HG03095 (cell line): ENCODE measurements around the gene PARM1.

ENCODE experiments used
- ATAC-seq: cut with Tn5 transposase; IDR thresholded peaks from one replicate; pipeline ENCODE4 v1.9.1; 2021; ENCODE audit warnings: moderate library complexity; ENCODE audit not compliant: unreplicated experiment

The PARM1 gene, protein sequence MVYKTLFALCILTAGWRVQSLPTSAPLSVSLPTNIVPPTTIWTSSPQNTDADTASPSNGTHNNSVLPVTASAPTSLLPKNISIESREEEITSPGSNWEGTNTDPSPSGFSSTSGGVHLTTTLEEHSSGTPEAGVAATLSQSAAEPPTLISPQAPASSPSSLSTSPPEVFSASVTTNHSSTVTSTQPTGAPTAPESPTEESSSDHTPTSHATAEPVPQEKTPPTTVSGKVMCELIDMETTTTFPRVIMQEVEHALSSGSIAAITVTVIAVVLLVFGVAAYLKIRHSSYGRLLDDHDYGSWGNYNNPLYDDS

DNA sequence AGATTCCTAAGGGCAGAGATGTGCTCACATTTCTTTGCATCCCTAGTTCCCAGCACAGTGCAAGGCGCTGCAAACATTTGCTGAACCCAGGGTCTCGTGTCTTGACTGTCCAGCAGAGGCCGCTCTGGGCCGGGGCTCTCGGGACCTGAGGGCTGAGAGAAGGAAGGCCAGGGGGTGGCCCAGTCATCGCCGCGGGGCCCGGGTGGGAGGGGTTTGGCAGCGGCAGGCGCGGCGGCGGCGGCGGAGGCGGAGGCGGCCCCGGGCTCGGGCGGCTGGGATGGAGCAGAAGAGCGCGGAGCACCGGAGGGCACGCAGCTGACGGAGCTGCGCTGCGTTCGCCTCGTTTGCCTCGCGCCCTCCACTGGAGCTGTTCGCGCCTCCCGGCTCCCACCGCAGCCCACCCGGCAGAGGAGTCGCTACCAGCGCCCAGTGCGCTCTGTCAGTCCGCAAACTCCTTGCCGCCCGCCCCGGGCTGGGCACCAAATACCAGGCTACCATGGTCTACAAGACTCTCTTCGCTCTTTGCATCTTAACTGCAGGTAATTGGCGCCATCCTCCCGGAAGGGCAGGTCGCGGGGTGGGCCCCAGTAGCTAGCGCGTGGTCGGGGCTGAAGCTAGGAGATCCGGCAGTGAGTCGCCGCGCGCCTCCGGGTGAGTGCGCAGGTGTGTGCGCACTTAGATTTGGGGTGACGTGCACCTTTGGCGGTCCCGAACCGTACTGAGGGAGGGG, at the start of gene PARM1:
PARM1 (plus strand) TSS at position 285 of the 730 bp plus-strand sequence; CDS start at position 497, 212 bp downstream.
- ATAC-seq, result peak; percentile 75

GRCh38 chr4:74884266-74884665, 48.6 kb upstream of the PARM1 start:
- no peak for ATAC-seq

- ATAC-seq, result no peak
These were observed 46.4 kb upstream of the PARM1 start for GRCh38 chr4:74886484-74886883.

- no peak for ATAC-seq
These were observed 42.6 kb upstream of the PARM1 start for GRCh38 chr4:74890341-74890740.

- no peak for ATAC-seq
These were observed 41.9 kb upstream of the PARM1 start for GRCh38 chr4:74891037-74891436.

DNA sequence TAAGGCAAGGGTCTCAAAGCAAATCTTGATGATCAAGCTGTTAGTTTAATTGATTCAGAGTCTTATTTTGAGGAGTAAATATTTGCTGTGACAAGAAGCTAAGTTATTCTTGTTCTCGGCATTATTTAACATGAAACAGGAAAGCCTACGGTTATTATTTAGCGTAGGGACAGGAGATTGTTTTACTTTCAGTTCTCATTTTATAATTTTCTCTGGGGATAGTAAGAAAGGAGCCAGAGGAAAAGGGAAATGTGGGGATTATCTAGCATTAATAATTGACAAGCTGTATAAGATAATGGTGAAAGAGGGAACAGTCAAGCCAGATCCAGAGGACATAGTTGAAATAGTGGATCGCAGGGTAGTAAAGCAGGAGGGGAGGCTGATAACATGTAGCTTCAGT, 39.7 kb upstream of the PARM1 start:
- ATAC-seq, result no peak

DNA sequence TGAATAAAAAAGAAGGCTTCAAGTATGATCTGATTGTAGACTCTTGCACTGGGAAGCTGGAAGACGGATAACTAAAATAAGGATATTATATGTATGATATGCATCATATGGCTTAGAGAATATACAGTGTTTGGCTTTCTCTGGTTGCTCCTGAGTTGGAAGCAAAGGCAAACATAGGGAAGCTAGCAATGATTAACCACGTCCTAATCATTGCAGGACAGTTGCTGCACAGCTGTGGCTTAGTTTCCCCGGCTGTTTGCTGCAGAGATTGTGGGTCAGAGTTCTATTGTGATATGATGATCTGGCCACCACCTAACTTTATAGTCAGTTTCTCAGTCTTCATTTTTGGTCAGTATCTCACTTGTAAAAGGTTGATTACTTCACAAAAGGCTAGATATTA, 36.3 kb upstream of the PARM1 start:
- no peak for ATAC-seq

- no peak for ATAC-seq
These were observed 35.5 kb upstream of the PARM1 start for GRCh38 chr4:74897386-74897785.

DNA sequence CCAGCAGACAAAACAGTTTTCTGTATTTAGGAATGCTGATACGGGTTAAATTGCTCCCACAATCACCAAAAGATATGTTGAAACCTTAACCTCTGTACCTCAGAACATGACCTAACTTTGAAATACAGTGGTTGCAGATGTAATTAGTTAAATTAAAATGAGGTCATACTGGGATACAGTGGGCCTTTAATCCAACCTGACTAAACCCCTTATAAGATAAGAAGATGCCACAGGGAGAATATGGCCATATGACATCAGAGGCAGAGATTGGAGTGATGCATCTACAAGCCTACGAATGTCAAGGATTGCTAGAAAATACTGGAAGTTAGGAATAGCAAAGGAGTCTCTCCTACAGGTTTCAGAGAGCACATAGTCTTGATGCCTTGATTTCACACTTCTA, 32.1 kb upstream of the PARM1 start:
- no peak for ATAC-seq

GRCh38 chr4:74904509-74905065, 28.3 kb upstream of the PARM1 start:
- no peak for ATAC-seq

GRCh38 chr4:74906771-74907170, 26.1 kb upstream of the PARM1 start:
- ATAC-seq, result no peak

DNA sequence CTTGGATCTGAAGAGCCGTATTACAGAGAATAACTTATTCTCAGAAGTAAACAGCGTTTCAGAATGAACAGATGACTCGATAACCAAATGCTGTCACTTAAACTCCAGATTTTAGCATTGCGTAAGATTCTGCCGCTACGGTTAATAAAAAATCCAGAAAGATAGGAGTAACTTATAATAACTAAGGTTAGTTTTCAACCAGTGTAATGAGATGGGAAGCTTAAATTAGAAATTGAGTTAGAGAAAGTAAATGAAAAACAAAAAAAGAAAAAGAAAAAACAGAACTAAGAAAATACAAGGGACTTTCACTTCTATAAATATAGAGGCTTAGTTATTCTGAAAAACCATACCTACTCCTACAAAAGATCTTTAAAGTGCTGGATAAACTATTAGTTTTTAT, 13.1 kb upstream of the PARM1 start:
- peak; percentile 56 for ATAC-seq

DNA sequence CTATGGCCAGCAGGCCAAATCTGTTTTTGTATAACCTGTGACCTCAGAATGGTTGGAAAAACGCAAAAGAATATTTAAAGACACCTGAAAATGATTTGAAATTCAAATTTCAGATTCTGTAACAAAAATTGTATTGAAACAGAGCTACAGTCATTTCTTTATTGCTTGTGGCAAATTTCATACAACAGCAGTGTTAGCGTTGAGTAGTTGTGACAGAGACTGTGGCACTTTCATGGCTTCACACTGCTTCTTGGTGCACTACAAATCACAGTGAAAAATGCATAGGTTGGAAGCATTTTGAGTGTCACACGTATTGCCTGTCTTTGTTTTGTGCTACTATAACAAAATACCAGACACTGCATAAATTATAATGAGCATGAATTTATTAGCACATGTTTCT, 12.2 kb upstream of the PARM1 start:
- ATAC-seq, result no peak

GRCh38 chr4:74921490-74921889, 11.4 kb upstream of the PARM1 start:
- no peak for ATAC-seq

GRCh38 chr4:74926007-74926406, 6.9 kb upstream of the PARM1 start:
- ATAC-seq, result no peak

- peak; percentile 53 for ATAC-seq
These were observed 2.8 kb upstream of the PARM1 start for GRCh38 chr4:74930162-74930561.

DNA sequence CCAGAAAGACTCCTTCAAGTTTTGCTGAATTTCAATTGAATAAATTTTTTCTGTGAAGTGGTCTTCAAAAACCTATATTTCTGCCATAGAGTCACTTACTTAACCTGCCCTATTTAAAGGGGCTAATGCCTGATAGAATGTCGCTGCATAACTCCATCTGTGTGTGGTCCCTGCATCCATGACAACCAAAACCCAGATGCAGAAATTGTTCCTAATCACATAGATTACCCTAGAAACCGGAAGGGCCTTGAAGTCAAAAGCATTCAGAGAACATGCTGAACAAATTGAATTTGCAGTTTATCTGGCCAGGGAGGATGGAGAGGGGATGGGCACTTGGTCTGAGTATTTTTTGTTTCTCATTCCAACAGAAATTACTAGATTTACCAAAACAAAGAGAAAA, 1.5 kb upstream of the PARM1 start:
- ATAC-seq, result no peak

DNA sequence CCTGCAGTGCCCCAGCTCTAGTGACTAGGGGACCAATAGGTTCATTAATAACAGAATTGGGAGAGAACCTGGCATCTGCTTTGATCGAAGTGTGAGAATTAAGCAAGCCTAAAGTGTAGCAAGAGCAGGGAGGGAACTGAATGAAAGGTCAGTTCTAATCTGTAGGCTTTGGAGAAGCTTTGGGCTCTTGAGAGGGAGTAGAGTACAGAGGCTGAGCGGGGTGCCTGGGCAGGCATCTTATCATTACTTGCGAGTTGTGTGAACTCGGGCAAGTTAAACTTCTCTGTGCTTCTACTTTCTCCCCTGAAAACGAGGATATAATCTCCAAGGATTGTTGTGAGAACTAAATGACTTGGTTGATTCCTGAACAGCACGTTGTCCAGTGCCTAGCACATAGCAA, 906 bp upstream of the PARM1 start:
- no peak for ATAC-seq

DNA sequence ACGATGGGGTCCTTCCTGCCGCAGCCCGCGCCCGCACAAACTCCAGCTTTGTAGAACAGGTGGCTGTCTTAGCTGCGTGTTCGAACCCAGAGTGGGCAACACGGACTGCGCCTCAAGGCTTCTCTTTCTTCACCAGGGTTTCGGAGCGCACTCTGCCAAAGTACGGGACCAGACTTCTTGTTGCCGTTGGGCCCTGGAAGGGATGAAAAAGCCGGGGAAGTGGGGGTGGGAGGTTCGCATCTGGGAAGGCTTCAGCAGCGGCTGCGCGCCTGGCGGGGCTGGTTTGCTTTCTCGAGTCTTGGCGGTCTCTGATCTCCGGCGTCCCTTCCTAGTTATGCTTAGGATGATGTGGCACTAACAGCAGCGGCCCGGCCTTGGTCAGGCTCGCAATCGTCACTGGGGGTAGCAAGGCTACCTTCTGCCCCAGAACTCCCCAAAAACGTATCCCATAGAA, 673 bp downstream of the PARM1 start:
- ATAC-seq, result no peak

GRCh38 chr4:74934016-74934831, 1.3 kb downstream of the PARM1 start:
- no peak for ATAC-seq

- ATAC-seq, result no peak
These were observed 2.0 kb downstream of the PARM1 start for GRCh38 chr4:74934888-74935287.
